HG03558 (cell line): ENCODE results near the gene PPP1CA.

Source experiments
- ATAC-seq: cut with Tn5 transposase; IDR thresholded peaks from one replicate; pipeline ENCODE4 v1.9.1; 2021; ENCODE audit warnings: moderate number of reproducible peaks; ENCODE audit not compliant: unreplicated experiment; ENCODE audit errors: extremely low read depth

Gene PPP1CA

GRCh38 chr11:67390947-67391303 lies 10.7 kb downstream of the PPP1CA start:
- ATAC-seq = no peak

GRCh38 chr11:67389477-67389876 lies 12.2 kb downstream of the PPP1CA start:
- no peak for ATAC-seq

- no peak for ATAC-seq
Observed at GRCh38 chr11:67387518-67387917, 14.1 kb downstream of the PPP1CA start.

- ATAC-seq = no peak
Observed at GRCh38 chr11:67387069-67387468, 14.6 kb downstream of the PPP1CA start.

GRCh38 chr11:67384851-67385366 lies 16.7 kb downstream of the PPP1CA start:
- no peak for ATAC-seq

- ATAC-seq = no peak
Observed at GRCh38 chr11:67382276-67383136, 19.2 kb downstream of the PPP1CA start.

GRCh38 chr11:67381244-67381972 lies 20.2 kb downstream of the PPP1CA start:
- ATAC-seq = no peak

- ATAC-seq = no peak
Observed at GRCh38 chr11:67379061-67380058, 22.3 kb downstream of the PPP1CA start.

- no peak for ATAC-seq
Observed at GRCh38 chr11:67378544-67378943, 23.1 kb downstream of the PPP1CA start.

- ATAC-seq = no peak
Observed at GRCh38 chr11:67376873-67377808, 24.5 kb downstream of the PPP1CA start.

GRCh38 chr11:67376063-67376820 lies 25.4 kb downstream of the PPP1CA start:
- no peak for ATAC-seq

- ATAC-seq = no peak
Observed at GRCh38 chr11:67375320-67376055, 26.2 kb downstream of the PPP1CA start.

GRCh38 chr11:67374571-67375281 lies 26.9 kb downstream of the PPP1CA start:
- ATAC-seq = no peak

GRCh38 chr11:67373648-67374570 lies 27.7 kb downstream of the PPP1CA start:
- no peak for ATAC-seq

GRCh38 chr11:67372993-67373647 lies 28.5 kb downstream of the PPP1CA start, which contains the start of gene CLCF1:
TSS of gene CLCF1 (minus strand) at chr11:67373598. CDS start at chr11:67373539, 59 bp downstream.
- ATAC-seq = no peak
